Measurements from ENCODE around the gene COMMD1.
"Not testable (repeated sequence)": the region's sequence is repeated elsewhere in the genome, so short reads cannot be mapped to it uniquely, and the experiment has no call there.

COMMD1 gene

DNA sequence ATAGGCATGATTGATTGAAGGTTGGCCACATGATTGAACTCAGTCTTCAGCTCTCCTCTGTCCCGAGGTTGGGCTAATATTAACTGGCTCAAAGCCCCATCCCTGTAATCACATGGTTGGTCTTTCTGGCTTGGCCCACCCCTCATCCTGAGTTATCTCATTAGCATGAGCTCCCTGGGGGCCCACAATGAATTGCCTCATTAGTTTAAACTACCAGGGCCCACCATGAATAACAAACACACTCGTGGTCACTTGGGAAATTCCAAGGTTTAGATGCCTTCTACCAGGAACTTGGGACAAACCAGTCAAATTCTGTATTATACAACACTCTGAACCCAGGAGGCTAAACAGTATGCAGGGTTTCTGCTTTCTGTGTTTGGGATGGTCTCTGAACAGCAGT is 168.8 kb downstream of the COMMD1 start:
- no peak for DNase-seq (ENCODE audit: low read depth)

DNA sequence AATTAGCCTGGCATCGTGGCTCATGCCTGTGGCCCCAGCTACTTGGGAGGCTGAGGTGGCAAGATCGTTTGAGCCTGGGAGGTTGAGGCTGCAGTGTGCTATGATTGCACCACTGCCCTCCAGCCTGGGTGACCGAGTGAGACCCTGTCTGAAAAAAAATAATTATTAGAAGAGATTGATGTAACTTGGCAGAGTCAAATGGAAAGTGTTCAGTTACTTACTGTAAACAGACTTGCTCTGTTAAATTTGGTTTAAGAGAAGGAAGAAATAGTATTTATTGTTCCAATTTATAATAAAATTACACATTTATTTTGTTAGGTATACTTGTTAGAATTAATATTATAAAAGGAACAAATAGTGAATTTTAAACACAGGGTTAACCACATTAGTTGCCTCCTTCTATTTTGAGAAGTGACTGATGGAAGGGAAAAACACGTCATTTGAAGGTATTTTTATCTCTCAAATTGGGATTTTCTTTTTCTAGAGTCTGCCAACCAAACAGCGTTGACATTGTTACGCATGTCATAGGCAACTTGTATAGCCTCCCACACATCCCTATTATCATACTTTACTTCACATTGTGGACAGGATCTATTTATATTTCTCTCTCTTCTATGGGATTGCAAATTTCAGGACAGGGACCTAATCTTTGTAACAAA is 171.6 kb downstream of the COMMD1 start:
- DNase-seq (ENCODE audit: low read depth), result no peak

DNA sequence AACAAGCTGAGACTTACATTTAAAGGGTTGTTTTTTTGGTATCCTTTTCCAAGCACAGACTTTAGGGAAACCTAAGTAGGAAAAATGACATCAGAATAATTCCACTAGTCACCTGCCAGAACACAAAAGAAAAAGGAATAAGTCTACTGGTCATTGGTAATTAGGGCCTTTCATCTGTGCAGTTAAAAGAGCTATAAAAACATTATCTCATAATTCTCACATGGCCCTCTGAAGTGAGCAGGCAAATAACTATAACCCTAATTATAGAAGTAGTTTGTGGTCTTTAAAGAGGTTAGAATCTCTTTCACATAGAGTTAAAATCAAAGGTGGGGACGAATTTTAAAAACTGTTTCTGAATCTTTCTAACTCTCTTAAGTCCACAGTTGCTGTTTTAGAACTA is 179.3 kb downstream of the COMMD1 start:
- DNase-seq (ENCODE audit: low read depth), result no peak

DNA sequence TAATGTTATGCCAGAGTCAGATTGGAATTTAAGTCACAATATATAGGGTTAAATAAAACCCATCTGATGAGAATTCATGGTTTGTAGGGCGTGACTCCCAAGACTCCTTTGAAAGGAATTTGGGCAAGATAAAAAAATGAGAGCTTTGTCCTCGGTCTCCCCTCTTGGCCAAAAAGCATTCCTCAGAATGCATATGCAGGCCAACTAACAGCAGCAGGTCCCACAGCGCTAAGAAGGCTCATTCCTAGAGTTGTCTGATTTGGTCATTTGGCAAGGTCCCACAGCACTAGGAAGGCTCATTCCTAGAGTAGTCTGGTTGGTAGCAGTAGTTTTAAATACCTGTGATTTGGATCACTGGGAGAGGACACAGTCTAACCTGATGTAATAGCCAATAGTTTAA is 184.2 kb downstream of the COMMD1 start:
- no peak for DNase-seq (ENCODE audit: low read depth)

DNA sequence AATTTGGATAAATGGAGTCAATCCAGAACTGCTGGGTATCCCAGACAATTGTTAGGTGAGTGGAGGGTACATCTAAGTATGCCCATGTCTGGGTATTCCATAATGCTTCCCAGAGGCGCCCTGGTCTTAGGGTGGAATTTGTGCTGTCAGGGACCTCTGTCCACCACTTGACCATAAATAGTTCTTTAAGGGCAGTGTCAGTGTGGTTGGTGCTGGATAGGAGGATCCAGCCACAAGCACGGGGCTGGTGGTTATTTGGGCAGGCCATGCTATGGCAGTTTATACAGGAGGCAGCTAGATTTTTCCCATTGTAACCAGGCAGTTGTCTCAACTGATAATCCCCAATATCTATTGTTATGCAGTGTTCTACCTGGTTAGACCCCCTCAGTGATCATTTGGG is 186.0 kb downstream of the COMMD1 start:
- no peak for DNase-seq (ENCODE audit: low read depth)

DNA sequence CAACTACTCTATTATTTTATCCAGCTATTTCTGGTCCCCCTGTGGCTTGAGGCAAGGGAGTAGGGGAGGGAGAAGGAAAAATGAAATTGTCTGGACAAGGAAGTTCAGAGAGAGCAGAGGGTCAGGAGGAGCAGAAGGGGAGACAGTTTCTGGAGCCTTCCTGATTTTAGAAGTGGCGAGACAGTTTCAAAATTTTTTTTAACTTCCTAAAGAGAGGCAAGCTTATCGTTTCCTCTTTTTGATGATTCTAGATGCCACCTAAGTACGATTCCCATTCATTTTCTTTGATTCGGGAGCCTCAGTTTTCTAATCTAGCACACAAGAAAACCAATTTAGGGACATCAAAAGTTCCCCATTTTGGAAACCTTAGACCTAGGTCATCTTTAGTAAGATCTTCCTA is 193.6 kb downstream of the COMMD1 start:
- DNase-seq (ENCODE audit: low read depth), result no peak

DNA sequence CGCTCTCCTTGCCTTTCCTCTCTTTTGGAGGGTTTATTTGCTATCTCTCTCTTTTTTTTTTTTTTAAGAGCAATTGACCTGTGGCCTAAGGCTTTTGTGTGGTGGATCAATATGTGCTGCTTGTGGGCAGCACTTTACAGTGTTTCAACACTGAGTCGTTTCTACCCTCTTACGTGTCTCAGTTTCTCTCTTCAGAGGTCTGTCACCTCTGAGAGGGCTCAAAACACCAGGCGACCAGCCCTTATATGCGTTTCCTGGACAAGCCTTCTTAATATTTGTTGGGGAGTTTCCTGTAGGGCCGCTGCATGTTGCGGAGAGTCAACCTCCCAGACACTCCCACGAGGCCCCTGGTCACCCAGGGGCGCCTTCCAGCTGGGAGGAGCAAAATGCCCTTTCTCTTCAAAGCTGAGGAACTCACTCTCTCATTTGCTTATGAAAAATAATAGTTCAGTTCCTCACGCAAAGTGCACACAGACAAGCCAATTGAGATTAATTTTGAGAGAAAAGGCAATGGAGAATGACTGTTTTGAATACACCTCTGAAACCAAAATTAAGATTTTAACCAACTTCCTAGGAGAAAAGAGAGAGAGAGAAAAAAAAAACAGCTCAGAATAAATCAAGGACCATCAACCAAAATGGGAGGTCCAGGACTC is 194.2 kb downstream of the COMMD1 start:
- no peak for DNase-seq (ENCODE audit: low read depth)

DNA sequence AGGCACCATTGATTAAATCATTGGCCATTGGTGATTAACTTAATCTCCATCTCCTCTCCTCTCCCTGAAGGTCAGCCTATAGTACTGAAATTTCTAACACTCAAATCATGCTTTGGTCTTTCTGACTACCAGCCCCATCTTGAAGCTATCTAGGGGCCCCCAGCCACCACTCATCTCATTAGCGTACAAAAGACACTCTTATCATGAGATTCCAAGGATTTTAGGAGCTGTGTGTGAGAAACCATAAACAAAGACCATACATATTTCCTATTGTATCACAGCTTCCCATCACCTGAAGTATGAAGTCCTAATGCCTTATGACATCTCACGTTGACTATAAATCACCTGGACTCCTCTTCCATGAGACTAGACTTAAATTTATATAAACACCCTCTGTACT is 196.4 kb downstream of the COMMD1 start:
- no peak for DNase-seq (ENCODE audit: low read depth)

DNA sequence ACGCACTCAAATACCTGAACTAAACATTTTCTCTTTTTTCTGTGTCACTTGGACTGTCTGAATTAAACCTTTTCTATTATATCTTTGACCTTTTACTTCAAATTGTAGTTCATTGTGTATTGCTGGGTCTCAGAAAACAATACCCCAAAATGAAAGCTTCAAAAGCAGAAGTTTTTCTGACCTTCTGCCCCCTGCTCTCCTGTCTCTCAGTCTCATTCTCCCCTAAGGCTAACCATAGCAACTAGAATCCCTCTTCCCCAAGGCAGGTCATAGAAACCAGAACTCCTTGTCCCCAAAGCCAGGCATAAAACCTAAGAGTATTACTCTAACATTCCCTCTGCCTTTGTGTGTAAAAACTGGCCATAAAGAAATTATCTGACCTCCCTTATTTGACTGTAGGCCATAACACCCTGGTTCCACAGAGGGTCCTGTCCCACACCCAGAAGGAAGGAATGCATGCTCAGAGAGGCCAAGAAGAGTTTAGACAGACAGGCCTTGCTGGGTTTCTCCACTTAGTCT is 197.0 kb downstream of the COMMD1 start:
- no peak for DNase-seq (ENCODE audit: low read depth)

DNA sequence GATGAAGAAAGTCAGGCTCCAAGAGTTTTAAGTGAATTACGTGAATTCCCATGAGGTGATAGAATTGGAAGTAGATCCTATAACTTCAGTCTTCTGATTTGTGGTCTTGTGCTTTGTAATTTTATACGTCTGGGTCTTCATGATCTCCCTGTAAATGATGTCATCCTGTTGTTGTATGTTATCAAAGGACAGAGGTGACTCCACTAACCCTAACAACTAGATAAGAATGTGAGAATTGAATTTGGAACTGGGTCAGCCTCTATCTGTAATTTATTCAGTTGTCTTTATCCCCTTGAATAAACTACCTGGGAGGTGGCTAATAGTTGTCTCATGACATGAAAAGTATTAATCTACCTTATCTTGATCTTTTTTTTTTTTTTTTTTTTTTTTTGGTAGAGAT is 204.1 kb downstream of the COMMD1 start:
- no peak for DNase-seq (ENCODE audit: low read depth)

DNA sequence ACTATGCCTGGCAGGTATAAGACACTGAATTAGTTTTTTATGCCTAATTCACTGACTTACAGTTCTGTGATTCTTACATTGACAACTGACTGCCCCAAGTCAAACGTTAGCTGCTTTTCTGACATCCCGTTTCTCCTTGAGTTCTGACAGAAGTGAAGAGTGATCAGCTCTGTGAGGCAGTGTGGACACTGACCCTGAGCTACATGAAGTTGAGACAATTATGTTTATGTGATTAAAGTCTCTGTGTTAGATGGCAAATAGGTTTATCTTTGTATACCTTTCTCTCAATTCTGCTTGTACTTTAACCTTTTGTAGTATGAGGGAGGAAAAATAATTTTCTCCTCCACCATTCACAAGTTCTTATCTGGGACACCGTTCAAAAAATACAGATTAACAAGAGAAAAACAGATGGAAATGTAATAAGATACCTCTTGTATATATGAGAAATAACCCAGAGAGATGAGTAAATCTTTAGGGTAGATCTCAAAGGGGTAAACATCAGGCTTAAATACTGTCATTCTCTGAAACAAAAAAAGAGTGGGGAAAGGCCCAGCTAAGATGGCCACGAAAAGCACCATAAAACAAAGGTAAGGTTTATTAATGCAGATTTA is 205.0 kb downstream of the COMMD1 start:
- DNase-seq (ENCODE audit: low read depth), result no peak

DNA sequence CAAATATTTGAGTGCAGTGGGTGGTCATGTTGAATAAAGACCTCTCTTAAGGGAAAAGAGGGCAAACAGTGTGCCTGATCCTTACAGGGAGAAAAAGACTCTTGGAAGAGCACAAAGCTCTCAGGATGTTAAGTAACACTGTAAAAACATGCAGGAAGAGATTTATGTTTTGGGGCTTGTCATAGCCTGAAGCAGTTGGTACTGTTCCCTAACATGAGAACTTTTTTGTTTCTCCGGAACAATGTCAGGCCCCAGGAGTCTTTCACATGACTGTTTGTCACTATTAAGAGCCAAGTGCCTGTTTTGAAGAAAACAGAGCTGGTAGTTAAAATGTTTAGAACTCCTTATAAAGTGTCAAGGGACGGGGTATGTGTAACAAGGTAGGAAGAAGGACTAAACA is 206.7 kb downstream of the COMMD1 start:
- peak; percentile 34 for DNase-seq (ENCODE audit: low read depth)

DNA sequence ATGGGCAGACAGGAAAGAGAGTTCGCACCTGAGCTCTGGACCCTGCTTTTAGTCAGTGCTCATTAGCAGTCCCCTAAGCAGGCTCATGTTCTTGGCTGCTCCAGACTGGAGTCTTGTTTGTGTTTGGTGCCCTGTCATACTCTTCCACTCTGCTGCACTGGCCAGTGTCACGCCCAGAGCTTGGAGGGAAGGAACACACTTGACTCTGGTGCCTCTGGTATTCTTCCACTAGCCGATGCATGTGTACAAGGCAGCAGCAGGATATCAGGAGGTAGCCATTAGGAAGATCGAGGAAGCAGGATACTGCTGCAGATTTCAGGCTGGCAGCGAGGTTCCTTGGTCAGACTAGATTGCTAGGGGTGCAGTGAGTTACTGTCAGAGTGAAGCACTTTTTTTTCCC is 209.1 kb downstream of the COMMD1 start:
- no peak for DNase-seq (ENCODE audit: low read depth)

DNA sequence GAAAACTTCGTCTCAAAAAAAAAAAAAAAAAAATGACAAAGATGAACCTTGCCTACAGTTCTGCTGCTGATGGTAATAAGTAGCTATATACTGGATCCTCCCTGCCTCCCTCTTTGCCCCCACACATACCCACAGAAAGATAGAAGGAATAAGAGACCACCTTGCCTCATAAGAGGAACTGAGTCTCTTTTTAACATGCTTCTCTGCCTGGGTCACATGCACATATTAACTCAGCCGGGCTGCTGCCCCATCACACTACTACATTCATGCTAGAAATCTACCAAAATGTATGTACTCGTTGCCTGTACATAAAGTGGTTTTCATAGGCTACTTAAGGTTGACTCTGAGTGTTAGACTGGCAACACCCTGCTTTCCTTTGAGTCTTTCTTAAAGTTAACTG is 211.5 kb downstream of the COMMD1 start:
- no peak for DNase-seq (ENCODE audit: low read depth)

DNA sequence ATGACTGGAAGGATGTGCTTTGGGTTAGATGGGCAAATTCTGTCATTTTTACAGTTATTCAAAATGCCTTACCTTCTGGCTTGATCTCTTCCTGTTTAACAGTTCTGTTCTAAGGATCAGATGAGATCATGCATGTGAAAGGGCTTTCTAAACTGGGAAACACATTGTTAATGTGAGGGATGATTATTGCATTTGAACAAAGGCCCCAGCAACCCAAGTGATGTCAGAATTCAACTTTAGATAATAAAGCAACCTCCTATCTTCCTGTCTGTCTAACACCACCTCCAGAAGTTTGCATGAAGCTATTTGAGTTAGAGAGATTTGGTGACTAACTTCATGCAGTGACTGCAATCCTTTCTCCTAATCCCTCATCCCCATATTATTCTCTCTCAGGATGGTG is 212.7 kb downstream of the COMMD1 start:
- no peak for DNase-seq (ENCODE audit: low read depth)

DNA sequence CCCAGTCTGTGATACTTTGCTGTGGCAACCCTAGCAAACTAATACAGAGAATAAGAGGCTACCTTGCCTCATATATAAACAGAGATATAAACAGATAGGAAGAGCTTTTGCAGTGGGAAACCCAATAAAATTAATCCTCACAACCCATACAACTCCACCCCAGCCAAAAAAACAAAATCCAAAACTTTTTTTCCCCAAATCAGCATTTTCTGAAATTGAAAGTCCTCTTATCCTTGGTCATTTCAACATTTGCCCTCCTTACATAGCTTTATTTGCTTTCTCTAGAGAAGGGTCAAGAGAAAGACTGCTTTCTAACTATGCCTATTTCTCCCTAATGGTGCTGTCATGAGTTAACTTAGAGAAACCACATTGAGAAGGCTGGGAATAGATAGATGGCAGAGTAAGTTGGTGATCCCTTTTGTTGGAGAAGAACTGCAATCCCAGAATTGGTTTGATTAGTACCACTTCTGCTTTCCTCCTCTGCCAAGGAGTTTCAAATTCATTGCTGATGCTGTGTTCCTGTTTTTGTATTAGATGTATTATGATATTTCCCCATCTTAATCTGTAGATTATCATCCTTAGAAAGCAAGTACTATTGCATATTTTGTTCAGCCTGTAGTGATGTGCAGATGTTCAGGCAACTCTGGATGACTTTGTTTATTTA is 214.0 kb downstream of the COMMD1 start:
- no peak for DNase-seq (ENCODE audit: low read depth)

DNA sequence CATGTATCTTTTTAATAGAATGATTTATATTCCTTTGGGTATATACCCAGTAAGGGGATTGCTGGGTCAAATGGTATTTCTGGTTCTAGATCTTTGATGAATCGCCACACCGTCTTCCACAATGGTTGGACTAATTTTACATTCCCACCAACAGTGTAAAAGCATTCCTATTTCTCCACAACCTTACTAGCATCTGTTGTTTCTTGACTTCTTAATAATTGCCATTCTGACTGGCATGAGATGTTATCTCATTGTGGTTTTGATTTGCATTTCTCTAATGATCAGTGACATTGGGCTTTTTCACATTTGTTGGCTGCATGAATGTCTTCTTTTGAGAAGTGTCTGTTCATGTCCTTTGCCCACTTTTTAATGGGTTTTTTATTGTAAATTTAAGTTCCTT is 220.8 kb downstream of the COMMD1 start:
- DNase-seq (ENCODE audit: low read depth), result not testable (repeated sequence)

DNA sequence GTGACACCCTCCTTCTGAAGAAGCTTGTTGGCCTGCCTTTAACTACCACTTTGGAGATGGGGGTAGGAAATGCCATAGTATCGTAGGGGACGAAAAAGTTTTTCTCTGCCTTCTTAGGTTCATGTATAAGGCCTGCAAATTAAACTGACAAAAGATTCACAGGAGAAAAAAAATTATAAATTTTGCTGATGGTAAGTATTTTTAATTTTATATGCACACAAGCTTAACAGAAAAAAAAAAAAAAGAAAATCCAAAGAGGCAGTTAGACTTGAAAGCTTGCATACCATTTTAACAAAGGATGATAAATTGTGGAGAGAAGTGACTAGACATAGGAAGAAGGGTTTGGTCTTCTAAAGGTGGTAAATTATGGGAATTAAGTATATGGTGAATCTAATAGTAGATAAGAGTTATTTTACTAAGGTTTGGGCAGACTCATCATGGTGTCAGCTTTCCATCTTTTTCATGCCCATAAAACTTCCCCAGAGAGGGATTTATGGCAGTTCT is 227.9 kb downstream of the COMMD1 start:
- DNase-seq (ENCODE audit: low read depth), result no peak

DNA sequence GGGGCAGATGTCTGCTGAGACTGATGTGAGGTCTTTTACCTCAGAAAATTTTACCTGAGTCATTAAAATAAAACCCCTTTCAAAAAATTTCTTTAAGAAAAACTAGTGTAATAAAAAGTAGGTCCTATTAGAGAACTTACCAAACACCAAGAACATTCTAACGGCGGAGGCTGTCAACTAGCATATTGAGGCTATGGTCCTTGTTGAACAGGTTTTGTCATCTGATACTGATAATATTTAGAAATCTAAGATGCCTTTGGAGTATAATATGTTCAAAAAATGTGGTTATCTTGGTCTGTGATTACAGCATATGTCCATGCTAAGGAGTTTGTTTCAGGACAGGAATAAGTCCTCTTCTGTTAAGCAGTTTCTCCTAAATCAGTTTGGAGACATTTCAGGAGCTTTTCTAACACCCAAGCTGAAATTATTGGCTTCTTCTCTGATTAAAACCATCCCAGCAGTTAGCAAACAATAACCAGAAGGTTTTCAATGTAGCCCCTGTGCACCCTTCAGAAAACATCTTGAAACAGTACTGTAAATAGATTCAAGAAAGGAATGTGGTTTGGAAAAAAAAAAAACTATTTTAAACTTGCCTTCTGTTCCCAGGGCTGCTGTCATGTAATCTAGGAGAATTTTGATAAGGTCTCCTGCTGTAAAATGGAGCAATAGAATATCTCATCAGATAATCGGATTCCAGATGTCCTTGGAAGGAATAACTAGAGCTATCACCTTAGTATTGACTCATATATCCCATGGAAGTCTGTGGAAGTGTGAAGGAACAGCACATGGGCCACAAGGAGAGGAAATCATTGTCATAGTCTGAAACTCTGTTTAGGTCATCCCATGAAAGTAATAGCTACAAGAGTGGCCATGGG is 231.7 kb downstream of the COMMD1 start:
- no peak for DNase-seq (ENCODE audit: low read depth)

DNA sequence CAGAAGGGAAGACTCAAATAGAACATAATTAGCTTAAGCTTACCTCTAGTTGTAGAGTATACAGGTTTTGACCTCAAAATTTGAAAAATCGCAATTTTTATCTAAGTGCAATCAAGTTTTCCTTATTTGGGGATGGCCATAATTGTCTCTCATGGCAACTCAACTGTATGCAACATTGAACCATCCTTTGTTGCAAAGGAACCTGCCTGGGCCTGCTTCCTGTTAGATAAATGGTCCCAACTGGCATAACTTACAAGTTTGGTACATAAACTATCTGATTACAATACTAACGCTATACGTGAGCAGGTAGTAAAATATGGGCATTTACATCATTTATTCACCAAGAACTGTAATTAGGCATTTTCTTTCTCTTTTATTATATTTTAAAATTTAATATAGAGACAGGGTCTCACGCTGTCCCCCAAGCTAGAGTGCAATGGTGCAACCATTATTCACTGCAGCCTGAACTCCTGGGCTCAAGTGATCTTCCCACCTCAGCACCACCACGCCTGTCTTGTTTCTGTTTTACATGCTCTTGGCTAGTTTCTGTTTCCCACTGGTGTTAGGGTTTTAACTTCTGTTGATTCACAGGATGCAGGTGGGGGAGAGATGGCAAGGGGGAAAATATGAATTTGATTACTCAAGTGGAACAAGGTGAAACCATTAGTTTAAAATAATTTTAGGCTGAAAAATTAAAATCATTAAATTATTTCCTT is 235.1 kb downstream of the COMMD1 start:
- no peak for DNase-seq (ENCODE audit: low read depth)

DNA sequence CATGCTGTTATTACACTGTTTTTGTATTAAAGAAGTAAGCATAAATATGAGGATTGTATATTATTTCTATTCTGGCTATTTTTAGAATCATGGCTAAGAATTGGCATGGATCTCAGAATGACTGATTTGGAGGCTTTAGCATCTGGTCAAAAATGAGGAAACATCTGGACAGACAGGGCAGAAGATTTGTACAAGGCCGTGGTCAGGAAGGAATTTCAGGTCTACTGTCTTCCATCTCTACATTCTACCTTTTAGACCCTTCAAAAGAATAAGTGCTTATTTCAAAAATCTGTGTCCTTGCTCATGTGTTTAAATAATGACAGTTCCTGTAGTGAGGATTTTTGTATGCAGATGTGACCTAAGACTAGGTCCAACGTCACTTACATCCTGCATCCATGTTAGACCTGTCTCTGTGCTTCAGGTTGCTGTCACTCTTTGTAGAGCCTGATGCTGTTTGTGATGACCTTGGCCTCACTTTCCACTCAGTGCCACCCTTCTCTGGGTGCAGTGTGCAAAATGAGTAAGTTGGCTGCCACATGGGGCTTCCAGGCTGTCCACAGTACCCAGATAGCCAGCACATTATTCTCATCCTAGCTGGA is 235.8 kb downstream of the COMMD1 start:
- DNase-seq (ENCODE audit: low read depth), result no peak
